ENCODE data around the gene FAM13A.

GRCh38 chr4:88865046-88865445, 191.9 kb downstream of the FAM13A start:
- TF ChIP-seq TBP (IDR thresholded peaks at IDR 0.05; ENCODE audit: low read depth, low read length) (no peak), CTCF (IDR thresholded peaks at IDR 0.05; ENCODE audit: control extremely low read depth in 1 of 3, insufficient read depth in 1 of 3, low read depth in 1 of 3, low read length in 3 of 3) (no peak), POLR2A (IDR thresholded peaks at IDR 0.05; ENCODE audit: control extremely low read depth in 1 of 2, low read depth in 2 of 2, low read length in 2 of 2) (no peak), GTF2F1 (IDR thresholded peaks at IDR 0.05; ENCODE audit: borderline replicate concordance, low read depth, low read length) (no peak), CHD7 (IDR thresholded peaks at IDR 0.05; ENCODE audit: insufficient replicate concordance, low read length) (no peak), EZH2 (IDR thresholded peaks at IDR 0.05; ENCODE audit: low read depth, low read length, severe bottlenecking) (no peak), JUND (IDR thresholded peaks at IDR 0.05; ENCODE audit: low read length) (no peak), YY1 (IDR thresholded peaks at IDR 0.05; ENCODE audit: low read depth, low read length) (no peak), SUZ12 (IDR thresholded peaks at IDR 0.05; ENCODE audit: low read length) (no peak), CREB1 (IDR thresholded peaks at IDR 0.05) (no peak), NRF1 (IDR thresholded peaks at IDR 0.05; ENCODE audit: low read depth, low read length) (no peak), RAD21 (IDR thresholded peaks at IDR 0.05 in 1 of 2, conservative IDR thresholded peaks at IDR 0.05 in 1 of 2; ENCODE audit: low read depth in 2 of 2, low read length in 2 of 2) (no peak), ATF2 (IDR thresholded peaks at IDR 0.05; ENCODE audit: low read length) (no peak), USF2 (IDR thresholded peaks at IDR 0.05; ENCODE audit: low read length) (no peak)

Data from H1 (cell line).